ENCODE measurements around the gene GMIP. TPM values are rescaled to one million over a fixed set of nuclear protein-coding genes. Genes with fewer than 3 reads are reported as not detected.

GMIP gene
- total RNA-seq: 1 to 10 TPM; 5.3 to 6.5 TPM
- polyA plus RNA-seq: 1 to 10 TPM in 1 of 2 donors, under 1 TPM in 1; 0.89 to 3.4 TPM

- peak within 1 kb of the TSS; percentile 71 to 89 (median 72) for H3K4me3 ChIP-seq (ENCODE audit: low read depth in 1 of 3, low read length in 3 of 3)
- WGBS: 2% methylated on average over 50 of the region's 50 CpGs
- peaks cover 14 to 33% (median 19%) of the 10 kb centered on the region in 4 donors for H3K36me3 ChIP-seq (ENCODE audit: control insufficient read depth in 4 of 4, insufficient read depth in 3 of 4, low read depth in 1 of 4, low read length in 3 of 4)
- H3K9ac ChIP-seq (ENCODE audit: low read depth in 1 of 2, low read length in 2 of 2): peak within 1 kb of the TSS; percentile 58 to 66
- peak within 1 kb of the TSS; percentile 43 to 73 for H3K27ac ChIP-seq (ENCODE audit: low read depth in 1 of 2, low read length in 2 of 2)
- peak; percentile 83 for DNase-seq (ENCODE audit: low spot score)
- H3K4me1 ChIP-seq (ENCODE audit: control insufficient read depth in 4 of 4, insufficient read depth in 4 of 4, low read length in 3 of 4): peaks cover 1 to 15% (median 8%) of the 10 kb centered on the region in 4 donors
- peak; percentile 61 for TF ChIP-seq CTCF (IDR thresholded peaks at IDR 0.05; ENCODE audit: low read depth, low read length, missing input control)
- peak; percentile 69 to 82 for TF ChIP-seq RAD21 (IDR thresholded peaks at IDR 0.05)
- no peak for TF ChIP-seq HNF4A (conservative IDR thresholded peaks at IDR 0.05)
- no peaks in the 10 kb centered on the region for H3K9me3 ChIP-seq (ENCODE audit: control insufficient read depth in 4 of 4, low read length in 3 of 4)
- no peaks in the 10 kb centered on the region for H3K27me3 ChIP-seq (ENCODE audit: control insufficient read depth in 4 of 4, insufficient read depth in 4 of 4, low read length in 3 of 4)
Measured at GRCh38 chr19:19643158-19644053, at the start of gene GMIP. GMIP (minus strand) TSS chr19:19643657; CDS start chr19:19643529, 128 bp downstream.

- Histone ChIP-seq H3K27ac (ENCODE audit: low read depth in 1 of 2, low read length in 2 of 2) (no peak overlapping the region), H3K9me3 (ENCODE audit: control insufficient read depth in 4 of 4, low read length in 3 of 4) (peaks cover 0 to 3% (median 2%) of the 10 kb centered on the region in 4 donors), H3K4me3 (ENCODE audit: low read depth in 1 of 3, low read length in 3 of 3) (no peak overlapping the region), H3K36me3 (ENCODE audit: control insufficient read depth in 4 of 4, insufficient read depth in 3 of 4, low read depth in 1 of 4, low read length in 3 of 4) (no peaks in the 10 kb centered on the region), H3K27me3 (ENCODE audit: control insufficient read depth in 4 of 4, insufficient read depth in 4 of 4, low read length in 3 of 4) (no peaks in the 10 kb centered on the region), H3K4me1 (ENCODE audit: control insufficient read depth in 4 of 4, insufficient read depth in 4 of 4, low read length in 3 of 4) (no peaks in the 10 kb centered on the region), H3K9ac (ENCODE audit: low read depth in 1 of 2, low read length in 2 of 2) (no peak overlapping the region)
- TF ChIP-seq EGR1 (IDR thresholded peaks at IDR 0.05; ENCODE audit: low read depth in 2 of 2): no peak
- TF ChIP-seq REST (IDR thresholded peaks at IDR 0.05): no peak
- no peak for TF ChIP-seq JUND (IDR thresholded peaks at IDR 0.05)
- TF ChIP-seq RXRA (IDR thresholded peaks at IDR 0.05): no peak
- TF ChIP-seq GABPA (IDR thresholded peaks at IDR 0.05 in 1 of 2, conservative IDR thresholded peaks at IDR 0.05 in 1 of 2): no peak
- no peak for TF ChIP-seq MAX (IDR thresholded peaks at IDR 0.05)
- no peak for TF ChIP-seq TAF1 (conservative IDR thresholded peaks at IDR 0.05)
- TF ChIP-seq ATF3 (IDR thresholded peaks at IDR 0.05): no peak
- no peak for TF ChIP-seq HNF4G (IDR thresholded peaks at IDR 0.05)
- TF ChIP-seq HNF4A (conservative IDR thresholded peaks at IDR 0.05): no peak
- no peak for TF ChIP-seq FOXA2 (IDR thresholded peaks at IDR 0.05)
- TF ChIP-seq SP1 (IDR thresholded peaks at IDR 0.05): no peak
- TF ChIP-seq YY1 (IDR thresholded peaks at IDR 0.05): no peak
- TF ChIP-seq FOXA1 (IDR thresholded peaks at IDR 0.05): no peak
- TF ChIP-seq CTCF (IDR thresholded peaks at IDR 0.05; ENCODE audit: low read depth, low read length, missing input control): no peak
- TF ChIP-seq RAD21 (IDR thresholded peaks at IDR 0.05): no peak
- TF ChIP-seq ZBTB33 (IDR thresholded peaks at IDR 0.05): no peak
- no peak for TF ChIP-seq NR2F2 (IDR thresholded peaks at IDR 0.05)
- 92% methylated on average over 10 of the region's 10 CpGs for WGBS
- DNase-seq (ENCODE audit: low spot score): no peak
Measured at GRCh38 chr19:19691683-19692082, 48.2 kb upstream of the GMIP start.

All from liver (tissue), 9 donors.